Stimulated activated CD4-positive, alpha-beta T cell treated with anti-CD3 and anti-CD28 coated beads, Interleukin-1b, Interleukin-23, amount 100 ng/mL, for 4 hours (primary cell): Measurements from ENCODE around the gene PACSIN1.
"Not testable (repeated sequence)": the region's sequence is repeated elsewhere in the genome, so short reads cannot be mapped to it uniquely, and the experiment has no call there.

ENCODE experiments used
- DNase-seq, 2 donors: peaks; one replicate each; pipeline ENCODE4 v3.0.0-alpha.2; 2020; ENCODE audit warnings: low read depth in 2 of 2

PACSIN1 gene

DNA sequence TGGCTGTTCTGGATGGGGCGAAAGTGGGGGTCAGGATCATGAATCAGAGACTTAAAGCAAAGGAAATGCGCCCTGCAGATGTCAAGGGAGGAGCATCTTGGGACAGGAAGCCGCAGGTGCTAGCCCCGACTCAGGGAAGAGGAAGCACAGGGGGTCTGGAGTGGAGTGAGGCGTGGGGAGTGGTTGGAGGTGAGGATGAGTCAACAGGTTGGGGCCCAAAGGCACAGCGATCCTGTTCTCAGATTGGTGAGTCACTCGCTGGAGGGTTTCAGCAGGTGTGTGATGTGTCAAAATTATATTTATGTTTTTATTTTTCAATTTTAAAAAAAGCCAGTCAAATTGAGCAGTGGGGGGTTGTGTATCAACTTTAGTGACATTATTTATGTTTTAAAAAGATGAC lies 19.0 kb downstream of the PACSIN1 start:
- peak; percentile 47 to 61 for DNase-seq

DNA sequence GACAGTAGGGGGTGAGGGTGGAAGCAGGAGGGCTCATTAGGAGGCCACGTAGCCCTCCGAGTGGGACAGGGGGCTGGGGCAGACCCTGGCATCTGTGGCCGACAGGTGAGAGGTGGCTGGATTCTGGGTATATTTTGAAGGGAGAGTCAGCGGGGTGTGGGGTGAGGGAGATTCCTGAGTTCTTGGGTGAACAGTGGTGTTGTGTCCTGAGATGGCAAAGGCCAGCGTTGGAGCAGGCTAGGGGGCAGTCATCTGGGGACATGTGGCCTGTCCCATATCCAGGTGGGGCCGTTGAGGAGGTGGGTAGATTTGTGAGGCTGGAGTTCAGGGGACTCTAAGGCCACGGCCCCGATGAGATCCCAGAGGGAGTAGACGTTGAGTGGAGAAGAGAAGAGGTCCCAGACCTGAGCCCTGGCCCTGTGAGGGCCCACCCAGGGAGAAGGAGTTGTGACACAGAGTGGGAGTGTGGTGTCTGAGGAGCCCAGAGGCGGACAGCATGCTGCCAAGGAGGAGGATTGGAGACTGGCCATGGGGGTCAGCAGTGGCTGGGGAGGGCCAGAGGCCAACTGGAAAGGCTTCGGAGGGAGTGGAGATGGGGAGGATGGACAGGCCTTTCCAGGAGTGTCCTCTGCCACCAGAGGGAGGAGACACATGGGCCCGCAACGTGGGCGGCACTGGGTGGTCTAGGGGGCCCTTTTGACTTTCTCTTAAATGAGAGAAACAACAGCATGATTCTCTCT lies 19.6 kb downstream of the PACSIN1 start:
- no peak for DNase-seq

DNA sequence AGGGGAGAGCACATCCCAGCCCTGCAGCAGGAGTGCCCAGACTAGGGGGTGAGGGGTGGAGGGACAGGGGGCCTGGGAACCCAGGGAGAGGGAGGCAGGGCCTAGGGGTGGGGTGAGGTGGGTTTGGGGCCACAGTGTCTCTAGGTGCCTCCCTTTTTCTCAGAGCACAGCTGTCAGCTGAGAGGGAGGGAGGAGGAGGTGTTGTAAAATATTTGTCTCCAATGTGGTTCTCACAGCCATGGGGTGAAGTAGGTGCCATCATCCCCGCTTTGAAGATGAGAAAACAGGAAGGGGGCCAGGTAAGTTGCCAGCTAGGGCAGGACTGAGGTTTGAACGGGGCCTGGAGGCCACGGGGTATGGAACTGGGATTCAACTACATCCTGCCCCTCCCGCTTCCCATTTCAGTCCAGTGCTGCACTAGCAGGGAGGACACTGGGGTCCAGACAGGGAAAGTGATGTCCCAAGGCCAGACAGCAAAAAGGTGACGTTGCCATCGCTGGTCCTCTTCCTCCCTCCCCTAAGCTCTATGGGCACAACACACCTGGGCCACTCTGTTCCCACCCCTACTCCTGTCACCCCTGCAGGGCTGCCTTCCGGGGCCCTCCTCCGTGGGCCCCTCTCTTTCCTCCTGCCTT lies 20.3 kb downstream of the PACSIN1 start:
- no peak for DNase-seq

DNA sequence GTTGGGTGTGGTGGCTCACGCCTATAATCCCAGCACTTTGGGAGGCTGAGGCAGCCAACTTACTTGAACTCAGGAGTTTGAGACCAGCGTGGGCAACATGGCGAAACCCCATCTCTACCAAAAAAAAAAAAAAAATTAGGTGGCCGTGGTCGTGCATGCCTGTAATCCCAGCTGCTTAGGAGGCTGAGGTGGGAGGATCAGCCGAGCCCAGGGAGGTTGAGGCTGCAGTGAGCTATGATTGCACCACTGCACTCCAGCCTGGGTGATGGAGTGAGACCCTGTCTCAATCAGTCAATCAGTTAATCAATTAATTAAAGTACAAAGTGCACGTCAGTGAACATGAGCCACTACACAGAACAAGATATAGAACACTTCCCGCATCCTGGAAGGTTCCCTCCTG lies 21.0 kb downstream of the PACSIN1 start:
- not testable (repeated sequence) for DNase-seq

DNA sequence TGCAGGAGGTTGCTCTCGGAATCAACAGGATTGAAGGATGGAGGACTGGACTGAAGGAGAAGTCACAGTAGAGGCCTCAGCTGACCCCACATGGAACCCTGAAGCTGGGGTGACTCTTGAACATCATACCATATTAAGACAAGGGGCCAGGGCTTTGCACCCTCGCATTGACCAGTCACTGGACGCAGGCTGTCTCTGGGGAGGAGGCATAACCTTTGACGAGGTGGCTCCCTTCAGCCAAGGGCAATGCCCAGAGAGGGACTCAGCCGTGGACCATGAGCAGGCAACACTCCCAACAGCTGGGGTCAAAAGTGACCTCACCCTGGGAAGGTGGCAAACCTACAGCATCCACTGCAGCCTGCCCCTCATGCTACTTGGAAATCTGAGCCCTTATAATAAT lies 21.7 kb downstream of the PACSIN1 start:
- DNase-seq = no peak

DNA sequence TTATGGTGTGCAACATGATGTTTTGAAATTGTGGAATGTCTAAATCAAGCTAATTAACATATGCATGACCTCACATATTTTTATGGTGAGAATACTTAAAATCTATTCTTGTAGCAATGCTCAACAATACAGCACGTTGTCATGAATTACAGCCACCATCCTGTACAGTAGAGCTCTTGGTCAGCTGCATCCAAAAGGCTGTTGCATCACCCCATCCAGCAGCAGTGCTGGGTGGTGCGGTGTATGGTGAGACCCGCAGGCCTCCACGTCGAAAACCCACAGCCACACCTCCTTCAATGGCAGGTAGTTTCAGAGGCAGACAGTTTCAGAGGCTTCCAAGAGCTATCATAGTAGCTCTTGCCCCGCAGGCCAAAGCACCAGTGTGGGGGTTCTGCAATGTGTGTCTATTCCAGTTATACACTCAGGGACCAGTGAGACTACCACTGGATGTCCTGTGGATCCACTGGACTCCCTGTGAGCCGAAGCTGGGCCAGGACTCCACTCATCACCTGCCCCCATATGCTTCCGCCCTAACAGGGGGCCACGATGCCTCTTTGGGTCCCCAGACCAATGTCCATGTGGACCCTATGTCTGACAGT lies 23.4 kb downstream of the PACSIN1 start:
- no peak for DNase-seq

DNA sequence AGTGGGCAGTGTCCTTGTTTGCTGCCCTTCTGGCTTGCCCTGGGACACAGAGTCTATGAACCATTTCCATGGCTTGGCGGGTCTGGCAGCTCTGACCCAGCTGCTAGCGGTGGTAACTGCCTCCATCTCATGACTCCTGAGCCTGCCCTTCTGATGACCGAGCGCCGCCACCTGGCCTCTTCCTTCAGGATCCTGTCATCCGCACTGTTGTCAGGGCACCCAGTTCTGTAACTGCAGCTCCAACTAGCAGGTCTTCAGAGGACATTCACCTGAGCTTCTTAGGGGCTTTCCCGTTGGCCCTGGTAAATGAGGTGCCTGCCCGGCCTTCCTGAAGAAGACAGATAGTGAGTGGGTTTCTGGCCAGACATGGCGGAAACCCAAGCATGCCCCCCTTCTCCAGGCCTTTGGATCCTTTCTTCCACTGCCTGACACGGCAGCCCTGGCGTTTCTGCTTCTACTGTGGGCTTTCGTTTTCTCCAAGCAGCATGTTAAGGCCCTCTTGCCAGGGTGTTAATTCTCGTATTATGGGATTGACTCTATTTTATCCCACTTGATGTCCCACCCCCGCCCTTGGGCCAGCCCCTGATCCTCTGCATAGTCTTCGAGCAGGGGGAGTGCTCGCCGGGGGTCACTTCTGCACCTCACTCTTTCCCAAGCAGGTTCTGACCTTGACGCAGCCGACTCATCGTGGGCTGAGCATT lies 24.7 kb downstream of the PACSIN1 start:
- DNase-seq = no peak

DNA sequence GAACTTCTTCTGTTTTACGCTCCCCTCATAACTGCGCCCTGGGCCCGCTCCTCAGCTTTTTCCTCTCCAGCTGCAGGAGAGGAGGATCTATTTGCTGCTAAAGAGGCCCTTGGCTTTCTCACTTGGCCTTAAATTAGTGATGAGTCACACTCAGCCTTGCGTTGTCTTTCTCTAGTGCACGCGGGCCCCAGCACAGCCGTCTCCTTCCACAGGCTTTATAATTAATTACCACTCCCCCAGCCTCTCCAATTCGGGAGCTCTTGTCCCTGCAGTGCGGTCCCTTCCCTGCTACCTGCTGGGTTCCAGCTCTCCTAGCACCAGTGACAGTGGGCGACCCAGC lies 25.2 kb downstream of the PACSIN1 start:
- no peak for DNase-seq

DNA sequence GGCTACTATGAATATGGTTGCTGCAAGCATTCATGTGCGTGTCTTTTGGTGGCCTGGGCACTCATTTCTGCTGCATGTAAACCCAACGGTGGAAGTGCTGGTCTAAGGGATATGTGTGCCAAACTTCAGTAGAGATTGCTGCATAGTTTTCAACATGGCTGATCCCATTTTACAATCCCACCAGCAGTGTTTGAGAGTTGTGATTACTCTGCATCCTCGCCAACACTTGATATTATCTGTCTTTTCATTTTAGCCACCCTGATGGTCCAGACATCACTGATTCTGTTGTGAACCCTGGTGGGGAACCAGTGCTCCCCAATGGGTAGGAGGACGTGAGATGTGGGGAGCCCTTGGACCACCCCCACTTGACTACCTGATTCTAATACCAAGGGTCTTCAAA lies 27.5 kb downstream of the PACSIN1 start:
- no peak for DNase-seq

DNA sequence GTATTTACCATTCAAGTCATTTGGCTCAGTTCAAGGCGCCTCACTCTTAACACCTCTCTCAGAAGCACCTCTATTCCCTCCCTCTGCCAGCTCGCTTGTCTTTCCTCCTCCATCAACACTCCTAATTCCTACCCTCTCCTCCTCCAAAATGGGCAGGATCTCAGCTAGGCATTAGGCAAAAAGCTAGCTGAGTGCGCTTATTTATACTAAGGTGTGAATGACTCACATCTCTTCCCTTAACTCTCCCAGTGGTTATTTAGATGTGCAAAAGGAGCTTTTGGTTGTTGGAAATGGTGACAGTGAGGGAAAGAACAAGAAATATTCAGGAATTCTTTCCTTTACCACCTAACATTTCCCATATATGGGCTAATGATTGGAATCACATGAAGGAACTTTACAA lies 29.1 kb downstream of the PACSIN1 start:
- no peak for DNase-seq

DNA sequence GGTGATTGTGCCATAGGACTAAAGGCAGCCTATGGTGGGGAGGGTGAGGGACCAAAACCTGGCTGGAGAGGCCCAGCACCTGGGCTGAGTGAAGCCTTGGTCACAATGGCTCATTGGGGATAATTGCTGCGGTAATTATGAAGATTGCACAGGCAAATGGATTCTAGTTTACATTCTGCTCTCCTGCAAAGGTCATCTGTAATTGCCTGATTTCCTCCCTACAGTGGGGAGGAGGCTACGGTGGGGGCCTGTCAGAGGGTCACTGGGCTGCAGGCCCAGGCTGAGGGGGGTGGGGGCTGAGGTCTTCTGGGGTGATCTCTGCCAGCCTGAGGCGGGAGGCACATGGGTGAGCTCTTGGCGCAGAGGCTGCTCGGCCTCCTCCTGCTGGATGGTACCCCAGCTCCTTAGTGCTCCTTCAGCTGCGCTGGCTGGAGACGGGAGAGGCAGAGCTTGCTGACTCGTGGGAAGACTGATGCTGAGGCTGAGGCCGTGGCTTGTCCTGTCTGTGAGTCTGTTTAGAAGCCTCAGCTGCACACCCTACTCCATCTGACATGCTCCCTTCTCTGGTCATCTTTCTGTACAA lies 30.3 kb downstream of the PACSIN1 start:
- no peak for DNase-seq

DNA sequence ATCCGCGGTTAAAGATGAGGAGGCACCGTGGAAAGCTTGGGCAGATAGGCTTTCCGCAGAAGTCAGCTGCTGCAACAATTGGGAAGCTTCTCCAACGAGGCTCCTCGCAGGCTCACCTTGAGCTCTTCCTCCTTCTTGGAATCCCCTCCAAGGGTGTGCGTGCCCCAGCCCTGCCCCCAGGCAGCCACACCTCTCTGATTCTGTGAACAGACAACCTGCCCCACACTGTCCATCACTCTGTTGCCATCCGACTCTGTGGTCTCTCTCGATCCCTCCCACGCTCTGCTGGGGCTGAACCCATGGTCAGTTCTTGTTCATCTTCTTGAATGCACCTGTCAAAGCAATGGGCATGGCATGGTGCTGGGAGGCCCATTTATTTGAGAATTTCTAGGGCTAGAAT lies 31.5 kb downstream of the PACSIN1 start:
- no peak for DNase-seq

DNA sequence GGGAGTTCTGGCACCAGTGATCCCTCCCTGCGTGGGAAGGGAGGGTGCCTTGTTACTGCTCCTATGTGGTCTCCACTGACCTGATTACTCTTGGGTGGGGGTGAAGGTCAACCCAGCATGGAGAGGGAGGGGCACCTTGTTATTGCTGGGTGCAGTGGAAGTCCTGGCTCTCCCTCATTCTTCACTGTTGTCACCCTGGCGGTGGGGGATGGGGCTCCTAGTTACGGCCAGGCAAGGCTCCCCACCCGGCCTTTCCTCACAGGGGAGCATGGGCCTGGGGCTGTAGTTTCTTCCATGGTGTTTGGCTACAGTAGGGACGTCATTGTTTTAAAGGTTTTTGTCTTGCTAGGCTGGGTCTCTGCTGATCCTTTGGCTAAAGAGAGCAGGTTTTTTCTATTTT lies 40.8 kb downstream of the PACSIN1 start:
- no peak for DNase-seq

DNA sequence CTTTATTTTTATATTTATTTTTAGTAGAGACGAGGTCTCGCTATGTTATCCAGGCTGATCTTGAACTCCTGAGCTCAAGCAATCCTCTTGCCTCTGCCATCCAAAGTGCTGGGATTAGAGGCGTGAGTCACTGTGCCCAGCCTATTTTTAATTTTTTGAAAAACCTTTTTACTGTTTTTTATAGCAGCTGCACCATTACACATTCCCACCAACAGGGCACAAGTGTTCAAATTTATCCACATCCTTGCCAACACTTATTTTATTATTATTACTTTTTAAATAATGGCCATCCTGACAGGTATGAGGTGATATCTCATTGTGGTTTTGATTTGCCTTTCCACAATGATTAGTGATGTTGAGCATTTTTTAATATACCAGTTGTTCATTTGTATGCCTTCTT lies 42.5 kb downstream of the PACSIN1 start:
- no peak for DNase-seq

DNA sequence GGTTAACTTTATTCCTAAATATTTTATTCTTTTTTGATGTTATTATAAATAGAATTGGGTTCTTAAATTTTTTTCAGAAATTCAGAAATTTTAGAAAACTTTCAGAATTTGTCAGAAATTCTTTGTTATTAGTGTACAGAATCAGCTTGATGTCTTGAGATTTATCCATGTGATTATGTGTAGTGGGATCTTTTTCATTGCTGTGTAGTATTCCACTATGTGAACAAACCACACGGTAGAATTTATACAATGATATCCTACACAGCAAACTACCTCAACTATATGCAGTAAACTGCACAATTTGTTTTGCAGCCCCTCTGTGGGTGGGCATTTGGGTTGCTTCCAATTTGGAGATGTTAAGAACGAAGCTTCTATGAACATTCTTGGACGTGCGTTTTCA lies 43.9 kb downstream of the PACSIN1 start:
- DNase-seq = no peak

DNA sequence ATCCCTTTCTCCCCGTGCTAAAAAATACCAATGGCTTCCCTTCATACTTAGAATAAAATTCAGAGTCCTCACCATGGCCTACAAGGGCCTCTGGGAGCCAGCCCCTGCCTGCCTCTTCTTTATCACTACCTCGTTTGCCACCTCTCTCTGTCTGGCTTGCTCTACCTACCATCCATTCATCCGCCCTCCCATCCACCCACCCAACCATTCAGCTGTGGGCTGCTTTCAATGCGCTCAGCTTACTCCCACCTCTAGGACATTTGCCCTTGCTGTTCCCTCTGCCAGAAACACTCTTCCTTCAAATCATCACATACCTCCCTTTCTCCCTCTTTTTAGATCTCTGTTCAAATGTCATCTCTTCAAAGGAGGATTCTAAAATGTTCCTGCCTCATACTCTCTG lies 44.4 kb downstream of the PACSIN1 start:
- DNase-seq = no peak

DNA sequence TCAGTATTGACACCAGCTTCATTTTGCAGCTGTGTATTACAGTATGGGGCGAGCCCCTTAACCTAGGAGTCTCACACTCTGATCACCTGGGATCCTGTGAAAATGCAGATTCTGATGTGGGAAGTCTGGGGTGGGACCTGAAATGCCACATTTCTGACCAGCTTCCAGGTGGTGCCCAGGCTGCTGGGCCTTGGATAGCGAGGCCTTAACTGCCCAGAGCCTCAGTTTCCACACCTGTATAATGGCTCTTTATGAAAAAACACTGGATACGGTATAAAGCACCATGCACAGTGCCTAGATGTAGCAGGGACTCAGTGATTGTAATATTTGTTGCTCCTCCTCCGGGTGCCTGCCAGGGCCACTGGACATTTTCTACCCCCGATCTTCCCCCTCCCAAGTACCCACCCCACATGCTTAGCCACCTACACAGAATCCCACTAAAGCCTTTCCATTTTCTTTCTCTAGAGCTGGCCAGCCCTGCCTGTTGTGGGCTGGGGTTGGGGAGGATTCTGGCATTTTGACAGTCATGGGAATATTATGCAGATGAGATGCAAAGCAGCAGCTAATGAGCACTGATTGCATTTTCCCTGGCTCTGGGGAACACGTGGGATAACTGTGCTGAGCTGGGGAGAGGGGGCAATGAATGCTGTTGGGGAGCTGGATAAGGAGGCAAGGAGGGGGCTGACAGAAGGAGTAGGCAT lies 45.5 kb downstream of the PACSIN1 start:
- DNase-seq = no peak

DNA sequence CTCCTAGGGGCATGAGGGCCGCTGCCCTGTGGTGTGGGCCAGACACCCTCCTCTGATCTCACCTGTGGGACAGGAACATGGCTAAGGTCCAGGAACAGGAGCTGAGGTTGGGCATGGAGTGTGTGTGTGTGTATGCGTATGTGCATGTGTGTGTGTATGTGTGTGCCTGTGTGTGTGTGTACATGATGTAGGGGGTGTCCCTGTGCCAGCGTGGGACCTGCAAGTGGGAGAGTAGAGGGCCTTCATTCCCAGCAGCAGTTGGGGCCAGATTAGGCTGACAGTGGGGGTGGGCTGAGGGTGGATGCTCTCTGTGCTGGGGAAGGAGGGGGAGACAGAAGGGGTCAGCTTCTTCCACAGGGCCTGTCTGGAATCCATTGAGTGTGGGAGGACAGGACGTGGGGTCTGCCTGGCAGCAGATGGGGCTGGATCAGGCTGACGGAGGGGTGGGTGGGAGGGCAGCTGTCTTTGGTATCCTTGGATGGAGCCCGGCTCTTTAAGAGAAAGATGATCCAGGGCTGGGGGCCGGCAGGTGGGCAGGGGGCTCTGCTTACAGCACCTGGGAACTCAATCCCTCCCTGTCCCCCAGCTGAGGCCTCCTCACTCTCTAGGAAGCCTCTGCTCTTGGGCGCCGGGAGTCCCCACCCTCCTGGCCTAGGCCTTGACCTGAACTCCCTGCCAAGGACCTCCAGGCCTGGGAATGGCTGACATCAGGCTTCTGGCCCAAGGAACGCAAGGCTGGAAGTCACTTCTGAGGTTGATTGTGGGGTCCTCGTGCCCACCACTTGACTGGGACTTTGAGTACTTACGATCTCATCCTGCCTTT lies 46.2 kb downstream of the PACSIN1 start:
- no peak for DNase-seq

DNA sequence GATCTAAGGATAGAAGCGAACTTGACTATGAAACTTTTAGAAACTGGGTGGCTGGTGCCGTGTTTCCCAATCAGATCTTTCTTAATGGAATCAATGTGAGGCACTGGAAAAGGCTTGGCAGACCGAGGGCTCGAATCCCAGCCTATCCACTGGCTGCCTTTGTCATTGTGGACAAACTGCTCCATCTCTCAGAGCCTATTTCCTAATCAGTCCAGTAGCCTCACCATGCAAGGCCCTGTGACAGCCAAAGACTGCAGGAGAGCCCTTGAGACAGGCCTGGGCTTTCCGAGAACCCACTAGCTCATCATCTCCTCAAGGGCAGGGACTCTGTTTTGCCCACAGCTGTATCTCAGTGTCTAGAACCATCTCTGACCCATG lies 46.9 kb downstream of the PACSIN1 start:
- DNase-seq = no peak

DNA sequence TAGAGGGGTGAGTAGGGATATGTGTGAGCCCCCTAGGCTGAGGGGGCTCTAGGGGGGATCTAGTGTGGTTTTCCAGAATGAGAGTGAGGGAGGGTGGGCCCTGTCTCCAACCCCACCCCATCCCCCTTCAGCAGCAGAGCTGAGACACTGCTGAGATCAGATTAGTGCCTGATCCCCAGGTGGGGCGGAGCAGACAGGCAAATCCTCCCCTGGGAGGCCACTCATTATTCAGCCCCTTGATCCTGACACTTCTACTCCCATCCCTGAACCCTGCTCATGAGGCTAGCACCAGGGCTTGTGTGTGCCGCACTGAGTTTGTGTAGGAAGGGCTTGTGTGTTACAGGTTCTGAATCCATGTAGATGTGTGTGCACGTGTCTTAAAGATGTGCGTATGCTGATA lies 47.8 kb downstream of the PACSIN1 start:
- DNase-seq = no peak

DNA sequence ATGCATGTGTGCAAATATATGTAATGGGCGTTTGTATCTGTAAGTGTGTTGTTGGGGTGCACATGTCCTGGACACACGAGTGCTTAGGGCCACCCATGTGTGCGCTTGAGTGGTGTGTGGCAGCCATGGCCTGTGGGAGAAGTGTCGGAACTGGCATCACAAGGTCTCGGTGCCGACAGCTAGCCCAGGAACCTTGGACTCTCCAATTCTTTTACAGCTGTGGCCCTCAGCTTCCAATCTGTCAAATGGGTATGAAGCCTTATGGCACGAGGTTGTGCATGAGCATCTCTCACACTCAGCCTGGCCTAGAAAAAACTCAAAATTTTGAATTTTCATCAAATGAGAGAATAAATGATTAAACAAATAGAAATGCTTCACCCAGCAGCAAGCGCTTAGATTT lies 48.2 kb downstream of the PACSIN1 start:
- DNase-seq = no peak
